ENCODE data around the gene LRRC74A.

DNA sequence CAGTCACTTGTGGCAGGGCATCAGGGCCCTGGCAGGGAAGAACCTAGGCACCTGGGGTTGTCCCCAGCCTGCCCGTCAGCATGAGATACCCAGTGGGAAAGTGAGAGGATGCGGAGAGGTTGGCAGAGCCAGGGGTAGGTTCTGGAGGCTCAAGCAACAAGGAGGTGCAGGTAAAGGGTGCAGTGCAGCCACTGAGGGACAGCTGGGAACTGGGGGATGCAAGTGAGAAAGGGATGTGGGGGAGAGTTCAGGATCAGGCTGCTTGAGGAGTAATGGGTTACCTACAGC, 46.2 kb upstream of the LRRC74A start:
- TF ChIP-seq, protein P1, sequence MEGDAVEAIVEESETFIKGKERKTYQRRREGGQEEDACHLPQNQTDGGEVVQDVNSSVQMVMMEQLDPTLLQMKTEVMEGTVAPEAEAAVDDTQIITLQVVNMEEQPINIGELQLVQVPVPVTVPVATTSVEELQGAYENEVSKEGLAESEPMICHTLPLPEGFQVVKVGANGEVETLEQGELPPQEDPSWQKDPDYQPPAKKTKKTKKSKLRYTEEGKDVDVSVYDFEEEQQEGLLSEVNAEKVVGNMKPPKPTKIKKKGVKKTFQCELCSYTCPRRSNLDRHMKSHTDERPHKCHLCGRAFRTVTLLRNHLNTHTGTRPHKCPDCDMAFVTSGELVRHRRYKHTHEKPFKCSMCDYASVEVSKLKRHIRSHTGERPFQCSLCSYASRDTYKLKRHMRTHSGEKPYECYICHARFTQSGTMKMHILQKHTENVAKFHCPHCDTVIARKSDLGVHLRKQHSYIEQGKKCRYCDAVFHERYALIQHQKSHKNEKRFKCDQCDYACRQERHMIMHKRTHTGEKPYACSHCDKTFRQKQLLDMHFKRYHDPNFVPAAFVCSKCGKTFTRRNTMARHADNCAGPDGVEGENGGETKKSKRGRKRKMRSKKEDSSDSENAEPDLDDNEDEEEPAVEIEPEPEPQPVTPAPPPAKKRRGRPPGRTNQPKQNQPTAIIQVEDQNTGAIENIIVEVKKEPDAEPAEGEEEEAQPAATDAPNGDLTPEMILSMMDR (IDR thresholded peaks at IDR 0.05), result no peak
- no peak for TF ChIP-seq POLR2A (IDR thresholded peaks at IDR 0.05)

Measured in lower leg skin (tissue), 3 donors.